ENCODE results near the gene PEG3.
"Not testable (repeated sequence)": the region's sequence is repeated elsewhere in the genome, so short reads cannot be mapped to it uniquely, and the experiment has no call there.

- not testable (repeated sequence) for TF ChIP-seq NFE2L2 (conservative IDR thresholded peaks at IDR 0.05; ENCODE audit: low read length); CTCF (IDR thresholded peaks at IDR 0.05); MYC (IDR thresholded peaks at IDR 0.05; ENCODE audit: borderline replicate concordance, low read length); POLR2A (IDR thresholded peaks at IDR 0.05; ENCODE audit: low read length); RNF2 (IDR thresholded peaks at IDR 0.05; ENCODE audit: borderline replicate concordance, low read depth); CEBPB (IDR thresholded peaks at IDR 0.05); RAD21 (conservative IDR thresholded peaks at IDR 0.05 in 1 of 2, IDR thresholded peaks at IDR 0.05 in 1 of 2); KDM1A (IDR thresholded peaks at IDR 0.05; ENCODE audit: low read depth); REST (IDR thresholded peaks at IDR 0.05); EP300 (IDR thresholded peaks at IDR 0.05)
These were observed 19.9 kb upstream of the PEG3 start for GRCh38 chr19:56860409-56860808.
